HepG2 (cell line): ENCODE measurements around the gene VPS13D. TPM values are rescaled to one million over a fixed set of nuclear protein-coding genes. Genes with fewer than 3 reads are reported as not detected.

Experiments used
- DMAP1 ChIP-seq: IDR thresholded peaks from 2 replicates; pipeline ENCODE4 v1.6.1; 2016
- HES4 ChIP-seq: sonication (generic); formaldehyde crosslinking; IDR thresholded peaks from 2 replicates; pipeline ENCODE4 v1.9.0; 2021; ENCODE audit warnings: mild to moderate bottlenecking, missing genetic modification reagents, borderline replicate concordance
- HMG20A ChIP-seq: IDR thresholded peaks from 2 replicates; pipeline ENCODE4 v1.6.1; 2016; ENCODE audit warnings: borderline replicate concordance
- MEIS1 ChIP-seq: sonication (generic); formaldehyde crosslinking; IDR thresholded peaks from 2 replicates; pipeline ENCODE4 v1.9.0; 2021; ENCODE audit warnings: mild to moderate bottlenecking, missing genetic modification reagents, moderate library complexity, borderline replicate concordance
- NFATC3 ChIP-seq: sonication (generic); formaldehyde crosslinking; IDR thresholded peaks from 2 replicates; pipeline ENCODE4 v1.5.1; 2020; ENCODE audit warnings: mild to moderate bottlenecking, missing genetic modification reagents
- NFRKB ChIP-seq: fragments of 450-650 bp; IDR thresholded peaks from 2 replicates; pipeline ENCODE4 v1.6.1; 2017
- NR2F1 ChIP-seq, 2 experiments: fragments of 450-650 bp in 1 of 2; formaldehyde crosslinking in 1 of 2; IDR thresholded peaks; 2 replicates each; pipeline versions ENCODE4 v1.5.0 to v1.6.1; 2016 to 2020; ENCODE audit warnings: mild to moderate bottlenecking in 1 of 2, missing compliant biosample characterization in 1 of 2, missing genetic modification reagents in 1 of 2, moderate library complexity in 1 of 2
- PHF8 ChIP-seq: sonication (generic); formaldehyde crosslinking; IDR thresholded peaks from 2 replicates; pipeline ENCODE4 v1.5.0; 2020; ENCODE audit warnings: missing genetic modification reagents
- RFX3 ChIP-seq: IDR thresholded peaks from 2 replicates; pipeline ENCODE4 v1.6.1; 2016; ENCODE audit warnings: missing biosample characterization, missing genetic modification reagents
- TAF1 ChIP-seq: sonication (generic); formaldehyde crosslinking; IDR thresholded peaks from 2 replicates; pipeline ENCODE4 v1.4.0; 2020; ENCODE audit warnings: missing genetic modification reagents
- ZFP36 ChIP-seq: fragments of 150-350 bp; IDR thresholded peaks from 2 replicates; pipeline ENCODE4 v1.6.1; 2018; ENCODE audit warnings: borderline replicate concordance, low read length, low read depth; ENCODE audit not compliant: partially characterized antibody
- ZFX ChIP-seq: sonication (generic); formaldehyde crosslinking; IDR thresholded peaks from 2 replicates; pipeline ENCODE4 v1.4.0; 2020; ENCODE audit warnings: mild to moderate bottlenecking, low read depth, missing genetic modification reagents, moderate library complexity
- ZNF367 ChIP-seq: sonication (generic); formaldehyde crosslinking; IDR thresholded peaks from 2 replicates; pipeline ENCODE4 v1.4.0; 2020; ENCODE audit warnings: missing genetic modification reagents, borderline replicate concordance
- ZNF790 ChIP-seq: sonication (generic); formaldehyde crosslinking; IDR thresholded peaks from 2 replicates; pipeline ENCODE4 v1.8.0; 2022; ENCODE audit warnings: missing genetic modification reagents, mild to moderate bottlenecking, borderline replicate concordance
- ZSCAN21 ChIP-seq: sonication (generic); formaldehyde crosslinking; IDR thresholded peaks from 2 replicates; pipeline ENCODE4 v1.8.0; 2022; ENCODE audit warnings: mild to moderate bottlenecking, missing genetic modification reagents, moderate library complexity, borderline replicate concordance
- ZSCAN30 ChIP-seq: sonication (generic); formaldehyde crosslinking; IDR thresholded peaks from 2 replicates; pipeline ENCODE4 v1.5.0; 2020; ENCODE audit warnings: mild to moderate bottlenecking, missing genetic modification reagents
- polyA plus RNA-seq, 8 experiments: library from polyadenylated mRNA; depleted of rRNA in 3 of 8; stranded (reverse) in 7 of 8; unstranded in 1 of 8; fragments of >200 nt; fragmentation: Illumina TruSeq in 4 of 8; extraction: Trizol in 4 of 8; gene quantifications; 2 replicates each; pipeline versions ENCODE4 v1.2.1 to v1.2.3, GENCODE V29; 2011 to 2016; ENCODE audit warnings: low read depth in 4 of 8, missing spikeins in 1 of 8, mixed read lengths in 1 of 8; ENCODE audit not compliant: insufficient read depth in 1 of 8
- total RNA-seq, 5 experiments: library from RNA; depleted of rRNA; stranded (reverse); fragments of >200 nt; fragmentation: Illumina TruSeq; extraction: Trizol; gene quantifications; 2 replicates each; pipeline ENCODE4 v1.2.3, GENCODE V29; 2016; ENCODE audit warnings: low read depth in 1 of 5
- TF ChIP-seq, protein P1 (sequence below): sonication (generic); formaldehyde crosslinking; IDR thresholded peaks from 2 replicates; pipeline ENCODE4 v1.4.0; 2020; ENCODE audit warnings: missing genetic modification reagents, low read depth, mild to moderate bottlenecking, borderline replicate concordance
- TF ChIP-seq, protein P2 (sequence below): sonication (generic); formaldehyde crosslinking; IDR thresholded peaks from 2 replicates; pipeline ENCODE4 v1.4.0; 2020; ENCODE audit warnings: mild to moderate bottlenecking, missing genetic modification reagents, borderline replicate concordance
- TF ChIP-seq, protein P3 (sequence below): sonication (generic); formaldehyde crosslinking; IDR thresholded peaks from 2 replicates; pipeline ENCODE4 v1.4.0; 2020; ENCODE audit warnings: missing genetic modification reagents, borderline replicate concordance
- TF ChIP-seq, protein P4 (sequence below): IDR thresholded peaks from 2 replicates; pipeline ENCODE4 v1.6.1; 2018; ENCODE audit warnings: missing genetic modification reagents, mild to moderate bottlenecking, missing compliant biosample characterization

The VPS13D gene
- total and polyA plus RNA-seq, 2 of the 13 experiments (the other 11 are each of a cell fraction or from before 2014, with no cell fraction given) = 8.6 to 13.9 TPM

DNA sequence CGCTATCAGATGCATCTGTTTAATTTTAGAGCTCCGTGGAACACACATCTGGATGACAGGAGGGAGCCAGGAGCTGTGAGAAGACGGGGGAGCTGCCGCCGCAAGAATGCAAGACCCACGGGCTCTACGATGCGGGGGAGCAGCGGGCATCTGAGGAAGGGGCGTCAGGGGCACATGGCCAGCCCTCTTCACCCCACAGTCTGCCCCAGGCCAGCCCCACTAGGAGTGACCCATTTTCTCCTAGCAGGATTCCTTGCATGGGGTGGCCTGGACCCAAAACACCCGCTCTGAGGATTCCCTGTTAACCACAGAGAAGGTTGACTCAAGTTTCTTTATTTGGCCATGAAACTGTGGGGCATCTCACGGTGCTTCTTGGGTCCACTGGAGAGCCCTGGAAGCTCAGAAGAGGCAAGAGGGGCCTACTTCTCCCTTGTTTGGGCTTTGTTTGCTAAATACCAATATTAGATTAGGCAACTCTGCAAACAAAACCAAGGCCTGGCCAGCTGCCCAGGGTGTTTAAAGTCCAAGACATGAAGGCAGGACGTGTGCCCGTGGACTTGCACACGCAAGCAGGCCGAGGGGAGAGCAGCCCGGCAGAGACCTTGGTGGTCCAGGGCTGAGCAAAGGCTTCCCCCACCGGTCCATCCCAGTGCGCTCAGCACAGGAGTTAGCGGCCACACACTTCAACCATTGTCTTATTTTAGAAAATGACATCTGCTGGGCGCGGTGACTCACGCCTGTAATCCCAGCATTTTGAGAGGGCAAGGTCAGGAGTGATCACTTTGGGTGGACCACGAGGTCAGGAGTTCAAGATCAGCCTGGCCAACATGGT is 298.4 kb downstream of the VPS13D start (continued):
- TF ChIP-seq, protein P1, sequence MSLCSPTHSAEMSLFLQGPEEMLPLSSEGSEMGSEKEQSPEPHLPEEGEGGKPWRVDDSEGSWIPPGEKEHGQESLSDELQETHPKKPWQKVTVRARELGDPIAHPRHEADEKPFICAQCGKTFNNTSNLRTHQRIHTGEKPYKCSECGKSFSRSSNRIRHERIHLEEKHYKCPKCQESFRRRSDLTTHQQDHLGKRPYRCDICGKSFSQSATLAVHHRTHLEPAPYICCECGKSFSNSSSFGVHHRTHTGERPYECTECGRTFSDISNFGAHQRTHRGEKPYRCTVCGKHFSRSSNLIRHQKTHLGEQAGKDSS (CRISPR knock-in tag) = no peak; the same call in 1 of the 2 replicates
- TF ChIP-seq HES4 (CRISPR knock-in tag) = 0 out of 2 replicates have a peak, but pooled peaks have one; percentile 35
- peak; percentile 78 for TF ChIP-seq ZFX
- TF ChIP-seq MEIS1 (CRISPR knock-in tag) = no peak
- TF ChIP-seq, protein P2, sequence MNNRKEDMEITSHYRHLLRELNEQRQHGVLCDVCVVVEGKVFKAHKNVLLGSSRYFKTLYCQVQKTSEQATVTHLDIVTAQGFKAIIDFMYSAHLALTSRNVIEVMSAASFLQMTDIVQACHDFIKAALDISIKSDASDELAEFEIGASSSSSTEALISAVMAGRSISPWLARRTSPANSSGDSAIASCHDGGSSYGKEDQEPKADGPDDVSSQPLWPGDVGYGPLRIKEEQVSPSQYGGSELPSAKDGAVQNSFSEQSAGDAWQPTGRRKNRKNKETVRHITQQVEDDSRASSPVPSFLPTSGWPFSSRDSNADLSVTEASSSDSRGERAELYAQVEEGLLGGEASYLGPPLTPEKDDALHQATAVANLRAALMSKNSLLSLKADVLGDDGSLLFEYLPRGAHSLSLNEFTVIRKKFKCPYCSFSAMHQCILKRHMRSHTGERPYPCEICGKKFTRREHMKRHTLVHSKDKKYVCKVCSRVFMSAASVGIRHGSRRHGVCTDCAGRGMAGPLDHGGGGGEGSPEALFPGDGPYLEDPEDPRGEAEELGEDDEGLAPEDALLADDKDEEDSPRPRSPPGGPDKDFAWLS (CRISPR knock-in tag) = no peak
- TF ChIP-seq ZNF367 = no peak
- peak; percentile 99 for TF ChIP-seq HMG20A (CRISPR knock-in tag)
- peak; percentile 49 for TF ChIP-seq ZFP36
- no peak for TF ChIP-seq NFATC3 (CRISPR knock-in tag)
- TF ChIP-seq, protein P3, sequence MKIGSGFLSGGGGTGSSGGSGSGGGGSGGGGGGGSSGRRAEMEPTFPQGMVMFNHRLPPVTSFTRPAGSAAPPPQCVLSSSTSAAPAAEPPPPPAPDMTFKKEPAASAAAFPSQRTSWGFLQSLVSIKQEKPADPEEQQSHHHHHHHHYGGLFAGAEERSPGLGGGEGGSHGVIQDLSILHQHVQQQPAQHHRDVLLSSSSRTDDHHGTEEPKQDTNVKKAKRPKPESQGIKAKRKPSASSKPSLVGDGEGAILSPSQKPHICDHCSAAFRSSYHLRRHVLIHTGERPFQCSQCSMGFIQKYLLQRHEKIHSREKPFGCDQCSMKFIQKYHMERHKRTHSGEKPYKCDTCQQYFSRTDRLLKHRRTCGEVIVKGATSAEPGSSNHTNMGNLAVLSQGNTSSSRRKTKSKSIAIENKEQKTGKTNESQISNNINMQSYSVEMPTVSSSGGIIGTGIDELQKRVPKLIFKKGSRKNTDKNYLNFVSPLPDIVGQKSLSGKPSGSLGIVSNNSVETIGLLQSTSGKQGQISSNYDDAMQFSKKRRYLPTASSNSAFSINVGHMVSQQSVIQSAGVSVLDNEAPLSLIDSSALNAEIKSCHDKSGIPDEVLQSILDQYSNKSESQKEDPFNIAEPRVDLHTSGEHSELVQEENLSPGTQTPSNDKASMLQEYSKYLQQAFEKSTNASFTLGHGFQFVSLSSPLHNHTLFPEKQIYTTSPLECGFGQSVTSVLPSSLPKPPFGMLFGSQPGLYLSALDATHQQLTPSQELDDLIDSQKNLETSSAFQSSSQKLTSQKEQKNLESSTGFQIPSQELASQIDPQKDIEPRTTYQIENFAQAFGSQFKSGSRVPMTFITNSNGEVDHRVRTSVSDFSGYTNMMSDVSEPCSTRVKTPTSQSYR (CRISPR knock-in tag) = peak; percentile 83; the same call in 1 of the 2 replicates
- peak; percentile 30; the same call in 1 of the 2 replicates for TF ChIP-seq TAF1 (CRISPR knock-in tag)
- no peak for TF ChIP-seq ZNF790 (CRISPR knock-in tag)
- TF ChIP-seq, protein P4, sequence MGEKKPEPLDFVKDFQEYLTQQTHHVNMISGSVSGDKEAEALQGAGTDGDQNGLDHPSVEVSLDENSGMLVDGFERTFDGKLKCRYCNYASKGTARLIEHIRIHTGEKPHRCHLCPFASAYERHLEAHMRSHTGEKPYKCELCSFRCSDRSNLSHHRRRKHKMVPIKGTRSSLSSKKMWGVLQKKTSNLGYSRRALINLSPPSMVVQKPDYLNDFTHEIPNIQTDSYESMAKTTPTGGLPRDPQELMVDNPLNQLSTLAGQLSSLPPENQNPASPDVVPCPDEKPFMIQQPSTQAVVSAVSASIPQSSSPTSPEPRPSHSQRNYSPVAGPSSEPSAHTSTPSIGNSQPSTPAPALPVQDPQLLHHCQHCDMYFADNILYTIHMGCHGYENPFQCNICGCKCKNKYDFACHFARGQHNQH (CRISPR knock-in tag) = peak; percentile 92
- TF ChIP-seq NFRKB = no peak
- peak; percentile 62; the same call in 1 of the 2 replicates for TF ChIP-seq ZSCAN21 (CRISPR knock-in tag)
- peak; percentile 88 to 91 for TF ChIP-seq NR2F1 (CRISPR knock-in tag; IDR thresholded peaks at IDR 0.05)
- TF ChIP-seq ZSCAN30 (CRISPR knock-in tag) = no peak
- peak; percentile 36; the same call in 1 of the 2 replicates for TF ChIP-seq PHF8 (CRISPR knock-in tag)
- peak; percentile 28; the same call in 1 of the 2 replicates for TF ChIP-seq RFX3 (CRISPR knock-in tag)
- TF ChIP-seq DMAP1 (CRISPR knock-in tag) = peak; percentile 68
